ENCODE results near the gene MECR.

MECR gene

GRCh38 chr1:29230553-29231378 lies at the start of gene MECR:
Gene MECR (minus strand): TSS chr1:29230934. CDS start chr1:29230906, 28 bp downstream.
- peak; percentile 96 to 97 for DNase-seq

- DNase-seq = no peak
Observed at GRCh38 chr1:29279951-29280391, 49.2 kb upstream of the MECR start.

GRCh38 chr1:29279406-29279805 lies 48.7 kb upstream of the MECR start:
- no peak for DNase-seq

GRCh38 chr1:29278124-29278523 lies 47.4 kb upstream of the MECR start:
- DNase-seq = no peak

GRCh38 chr1:29275435-29275834 lies 44.7 kb upstream of the MECR start:
- no peak for DNase-seq

- no peak for DNase-seq
Observed at GRCh38 chr1:29272147-29272907, 41.6 kb upstream of the MECR start.

- DNase-seq = no peak
Observed at GRCh38 chr1:29271724-29272123, 41.0 kb upstream of the MECR start.

GRCh38 chr1:29270929-29271521 lies 40.3 kb upstream of the MECR start:
- no peak for DNase-seq

GRCh38 chr1:29269382-29269781 lies 38.6 kb upstream of the MECR start:
- no peak for DNase-seq

GRCh38 chr1:29267321-29268070 lies 36.8 kb upstream of the MECR start:
- no peak for DNase-seq

- no peak for DNase-seq
Observed at GRCh38 chr1:29266912-29267311, 36.2 kb upstream of the MECR start.

- DNase-seq = no peak
Observed at GRCh38 chr1:29264773-29265389, 34.1 kb upstream of the MECR start.

GRCh38 chr1:29260531-29260930 lies 29.8 kb upstream of the MECR start:
- DNase-seq = no peak

- DNase-seq = peak; percentile 50 to 60
Observed at GRCh38 chr1:29259802-29260441, 29.2 kb upstream of the MECR start.

- no peak for DNase-seq
Observed at GRCh38 chr1:29258976-29259801, 28.5 kb upstream of the MECR start.

GRCh38 chr1:29258189-29258975 lies 27.6 kb upstream of the MECR start:
- no peak for DNase-seq

GRCh38 chr1:29256979-29257804 lies 26.5 kb upstream of the MECR start:
- no peak for DNase-seq

GRCh38 chr1:29256394-29256793 lies 25.7 kb upstream of the MECR start:
- DNase-seq = no peak

- DNase-seq = no peak
Observed at GRCh38 chr1:29255134-29255666, 24.5 kb upstream of the MECR start.
